Measurements from ENCODE around the gene NAALADL2. TPM values are rescaled to one million over a fixed set of nuclear protein-coding genes. Genes with fewer than 3 reads are reported as not detected.

NAALADL2 gene
- total RNA-seq, 1 donor from 2014 or later: 5.9 TPM

GRCh38 chr3:175325440-175325839, 466.3 kb downstream of the NAALADL2 start:
- H3K27ac ChIP-seq: no peak overlapping the region
- H3K27me3 ChIP-seq: no peaks in the 10 kb centered on the region
- intact Hi-C loops (cut with DNase I): no loop called here
- H3K9me3 ChIP-seq: no peaks in the 10 kb centered on the region
- no peaks in the 10 kb centered on the region for H3K4me1 ChIP-seq
- no peak overlapping the region for H3K4me3 ChIP-seq
- DNase-seq (ENCODE audit: low spot score in 2 of 2): no peak
- TF ChIP-seq, protein P1, sequence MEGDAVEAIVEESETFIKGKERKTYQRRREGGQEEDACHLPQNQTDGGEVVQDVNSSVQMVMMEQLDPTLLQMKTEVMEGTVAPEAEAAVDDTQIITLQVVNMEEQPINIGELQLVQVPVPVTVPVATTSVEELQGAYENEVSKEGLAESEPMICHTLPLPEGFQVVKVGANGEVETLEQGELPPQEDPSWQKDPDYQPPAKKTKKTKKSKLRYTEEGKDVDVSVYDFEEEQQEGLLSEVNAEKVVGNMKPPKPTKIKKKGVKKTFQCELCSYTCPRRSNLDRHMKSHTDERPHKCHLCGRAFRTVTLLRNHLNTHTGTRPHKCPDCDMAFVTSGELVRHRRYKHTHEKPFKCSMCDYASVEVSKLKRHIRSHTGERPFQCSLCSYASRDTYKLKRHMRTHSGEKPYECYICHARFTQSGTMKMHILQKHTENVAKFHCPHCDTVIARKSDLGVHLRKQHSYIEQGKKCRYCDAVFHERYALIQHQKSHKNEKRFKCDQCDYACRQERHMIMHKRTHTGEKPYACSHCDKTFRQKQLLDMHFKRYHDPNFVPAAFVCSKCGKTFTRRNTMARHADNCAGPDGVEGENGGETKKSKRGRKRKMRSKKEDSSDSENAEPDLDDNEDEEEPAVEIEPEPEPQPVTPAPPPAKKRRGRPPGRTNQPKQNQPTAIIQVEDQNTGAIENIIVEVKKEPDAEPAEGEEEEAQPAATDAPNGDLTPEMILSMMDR (IDR thresholded peaks at IDR 0.05): no peak
- H3K36me3 ChIP-seq: no peaks in the 10 kb centered on the region

GRCh38 chr3:175326041-175326440, 466.9 kb downstream of the NAALADL2 start:
- H3K4me3 ChIP-seq: no peak overlapping the region
- no peaks in the 10 kb centered on the region for H3K36me3 ChIP-seq
- DNase-seq (ENCODE audit: low spot score in 2 of 2): no peak
- H3K4me1 ChIP-seq: no peaks in the 10 kb centered on the region
- no peaks in the 10 kb centered on the region for H3K27me3 ChIP-seq
- no peaks in the 10 kb centered on the region for H3K9me3 ChIP-seq
- TF ChIP-seq, protein P1 (IDR thresholded peaks at IDR 0.05): no peak
- H3K27ac ChIP-seq: no peak overlapping the region
- intact Hi-C loops (cut with DNase I): no loop called here

- Histone ChIP-seq H3K36me3 (no peaks in the 10 kb centered on the region), H3K27me3 (no peaks in the 10 kb centered on the region), H3K9me3 (no peaks in the 10 kb centered on the region), H3K4me3 (no peak overlapping the region), H3K4me1 (no peaks in the 10 kb centered on the region), H3K27ac (no peak overlapping the region)
- TF ChIP-seq, protein P1 (IDR thresholded peaks at IDR 0.05): no peak
- no peak for DNase-seq (ENCODE audit: low spot score in 2 of 2)
- intact Hi-C loops (cut with DNase I): no loop called here
Observed at GRCh38 chr3:175329373-175329772, 470.2 kb downstream of the NAALADL2 start.

DNA sequence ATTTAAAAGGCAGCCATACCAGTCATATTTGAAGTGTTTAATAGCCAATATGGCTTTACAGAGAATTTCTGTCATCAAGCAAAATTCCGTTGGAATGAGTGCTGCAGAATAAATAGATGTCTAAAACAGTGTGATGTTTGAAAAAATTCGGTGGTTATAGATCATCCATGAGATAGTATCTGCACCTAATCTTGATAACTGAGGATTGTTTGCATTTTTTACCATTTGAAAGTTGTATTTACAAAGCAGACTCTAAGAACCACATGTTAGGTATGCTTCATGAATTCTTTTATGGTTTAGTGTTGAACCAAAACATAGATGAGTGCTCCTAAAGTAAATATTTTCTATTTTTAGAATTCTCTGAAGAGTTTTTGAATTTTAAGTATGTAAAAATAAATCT, 476.1 kb downstream of the NAALADL2 start:
- TF ChIP-seq, protein P1 (IDR thresholded peaks at IDR 0.05): no peak
- Histone ChIP-seq H3K36me3 (no peaks in the 10 kb centered on the region), H3K4me1 (peaks cover 0 to 9% of the 10 kb centered on the region in 2 donors), H3K9me3 (no peaks in the 10 kb centered on the region), H3K27ac (no peak overlapping the region), H3K4me3 (no peak overlapping the region), H3K27me3 (no peaks in the 10 kb centered on the region)
- DNase-seq (ENCODE audit: low spot score in 2 of 2): no peak
- intact Hi-C loops (cut with DNase I): no loop called here

DNA sequence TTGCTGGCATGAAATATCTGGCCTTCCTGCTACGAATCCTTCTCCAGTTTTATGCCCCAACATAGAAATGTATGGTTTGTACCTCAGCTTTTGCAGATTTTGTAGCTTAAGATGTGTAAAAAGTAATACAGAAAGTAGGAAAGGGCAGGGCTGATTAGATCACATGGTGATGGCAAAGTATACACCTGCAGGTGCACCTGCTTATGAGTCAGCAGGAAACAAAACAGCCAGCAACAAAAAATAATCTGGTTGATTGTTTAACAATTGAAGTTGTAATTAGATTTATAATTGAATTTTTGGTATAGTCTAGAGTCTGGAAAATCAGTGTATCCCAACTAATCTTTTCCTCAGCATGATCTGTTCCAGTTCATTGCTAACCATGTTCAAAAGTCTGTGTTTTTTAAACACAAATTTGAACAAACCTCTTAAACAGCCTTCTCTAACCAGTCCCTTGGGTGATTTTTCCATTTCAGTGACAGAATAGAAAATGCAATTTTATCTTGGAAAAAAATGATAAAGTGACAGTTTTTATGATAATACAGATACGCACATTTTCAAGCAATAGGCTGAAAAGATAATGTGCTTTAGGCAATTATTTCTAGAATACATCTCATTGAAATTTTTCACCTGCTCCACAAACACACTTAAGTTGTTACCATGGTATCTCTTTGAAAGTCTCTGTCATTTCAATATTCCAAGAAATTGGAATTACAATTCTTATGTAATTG, 477.4 kb downstream of the NAALADL2 start:
- Histone ChIP-seq H3K4me1 (peaks cover 0 to 9% of the 10 kb centered on the region in 2 donors), H3K36me3 (no peaks in the 10 kb centered on the region), H3K4me3 (no peak overlapping the region), H3K27ac (no peak overlapping the region), H3K9me3 (no peaks in the 10 kb centered on the region), H3K27me3 (no peaks in the 10 kb centered on the region)
- DNase-seq (ENCODE audit: low spot score in 2 of 2): no peak
- intact Hi-C loops (cut with DNase I): no loop called here
- TF ChIP-seq, protein P1 (IDR thresholded peaks at IDR 0.05): no peak
